Myocyte (in vitro differentiated cells): Measurements from ENCODE around the gene RPS26. TPM values are rescaled to one million over a fixed set of nuclear protein-coding genes. Genes with fewer than 3 reads are reported as not detected.
"Not testable (repeated sequence)": the region's sequence is repeated elsewhere in the genome, so short reads cannot be mapped to it uniquely, and the experiment has no call there.

Experiments used
- DNase-seq: peaks from one replicate; pipeline ENCODE4 v3.0.0-alpha.2; 2012; ENCODE audit warnings: low read depth
- polyA plus RNA-seq: library from polyadenylated mRNA; unstranded; fragments of >200 nt; gene quantifications from one replicate; pipeline ENCODE4 v1.2.1, GENCODE V29; 2012; ENCODE audit warnings: missing spikeins
- total RNA-seq: library from RNA; depleted of rRNA; stranded (reverse); fragments of >200 nt; gene quantifications from 2 replicates; pipeline ENCODE4 v1.2.3, GENCODE V29; 2014

Gene RPS26
- total RNA-seq = 451 and 1,430 TPM in 2 replicates
- 1,034 TPM for polyA plus RNA-seq

- DNase-seq = peak; percentile 100
Measured at GRCh38 chr12:56041552-56042429, at the start of gene RPS26. Gene RPS26 (plus strand): TSS chr12:56041918. CDS start chr12:56042167, 249 bp downstream.

GRCh38 chr12:55993230-55993853 lies 48.4 kb upstream of the RPS26 start:
- DNase-seq = no peak

GRCh38 chr12:55995366-55995765 lies 46.4 kb upstream of the RPS26 start:
- DNase-seq = no peak

GRCh38 chr12:55996201-55996714 lies 45.5 kb upstream of the RPS26 start:
- DNase-seq = peak; percentile 75

GRCh38 chr12:55996715-55997534 lies 44.8 kb upstream of the RPS26 start, which contains the start of gene SUOX:
Gene SUOX (plus strand): TSS chr12:55997276. CDS start chr12:56002222, 4,946 bp downstream.
- peak; percentile 98 for DNase-seq

- no peak for DNase-seq
Measured at GRCh38 chr12:55997535-55997859, 44.2 kb upstream of the RPS26 start.

GRCh38 chr12:55999522-55999921 lies 42.2 kb upstream of the RPS26 start:
- DNase-seq = not testable (repeated sequence)

GRCh38 chr12:55999999-56000540 lies 41.6 kb upstream of the RPS26 start:
- not testable (repeated sequence) for DNase-seq

- DNase-seq = no peak
Measured at GRCh38 chr12:56001487-56002100, 40.1 kb upstream of the RPS26 start.

GRCh38 chr12:56003376-56003775 lies 38.3 kb upstream of the RPS26 start:
- not testable (repeated sequence) for DNase-seq

GRCh38 chr12:56004211-56004610 lies 37.5 kb upstream of the RPS26 start:
- DNase-seq = no peak

GRCh38 chr12:56007564-56008559 lies 33.9 kb upstream of the RPS26 start:
- DNase-seq = peak; percentile 17

- no peak for DNase-seq
Measured at GRCh38 chr12:56010111-56010570, 31.6 kb upstream of the RPS26 start.

GRCh38 chr12:56011509-56012090 lies 30.1 kb upstream of the RPS26 start:
- no peak for DNase-seq

GRCh38 chr12:56013482-56013881 lies 28.2 kb upstream of the RPS26 start:
- DNase-seq = no peak

- DNase-seq = no peak
Measured at GRCh38 chr12:56014205-56014604, 27.5 kb upstream of the RPS26 start.

GRCh38 chr12:56017181-56017580 lies 24.5 kb upstream of the RPS26 start:
- DNase-seq = no peak

- DNase-seq = no peak
Measured at GRCh38 chr12:56018356-56018755, 23.4 kb upstream of the RPS26 start.
